Gastrocnemius medialis (tissue), 4 donors: ENCODE data around the gene NOTCH4. TPM values are rescaled to one million over a fixed set of nuclear protein-coding genes. Genes with fewer than 3 reads are reported as not detected.
A peak's percentile ranks its signal among the peaks of the same experiment; 100 is the strongest.

ENCODE experiments used
- ATAC-seq, 2 donors: fragments of 150-250 bp; one replicate each; pipeline ENCODE4 v1.9.1; 2016
- DNase-seq, 2 donors: peaks; one replicate each; pipeline ENCODE4 v3.0.0-alpha.2; 2019
- H3K27ac ChIP-seq, 4 donors: fragments of 200-600 bp; sonication (generic); 1 replicate in 1 of 4; 2 replicates in 3 of 4; pipeline ENCODE4 v1.5.1; 2016 to 2018; ENCODE audit warnings: mild to moderate bottlenecking in 2 of 4, moderate library complexity in 1 of 4
- H3K27me3 ChIP-seq, 3 donors: fragments of 200-600 bp; sonication (generic) in 2 of 3; 1 replicate in 1 of 3; 2 replicates in 2 of 3; pipeline versions ENCODE4 v1.5.1 to v1.6.0; 2016 to 2019; ENCODE audit warnings: mild to moderate bottlenecking in 1 of 3, moderate library complexity in 1 of 3
- H3K36me3 ChIP-seq, 2 donors: fragments of 200-600 bp; sonication (generic) in 1 of 2; one replicate each; pipeline ENCODE4 v1.5.1; 2017 to 2018
- H3K4me1 ChIP-seq, 2 donors: fragments of 200-600 bp; sonication (generic) in 1 of 2; one replicate each; pipeline ENCODE4 v1.5.1; 2016 to 2017; ENCODE audit warnings: mild to moderate bottlenecking in 2 of 2
- H3K4me3 ChIP-seq, 4 donors: fragments of 200-600 bp; sonication (generic) in 3 of 4; 1 replicate in 1 of 4; 2 replicates in 3 of 4; pipeline ENCODE4 v1.5.1; 2016 to 2019; ENCODE audit warnings: mild to moderate bottlenecking in 2 of 4
- H3K9me3 ChIP-seq, 3 donors: fragments of 200-600 bp; sonication (generic) in 2 of 3; 1 replicate in 1 of 3; 2 replicates in 2 of 3; pipeline ENCODE4 v1.5.1; 2016 to 2019
- POLR2A ChIP-seq, 2 donors: fragments of 450-650 bp; IDR thresholded peaks; one replicate each; pipeline ENCODE4 v1.6.1; 2017; ENCODE audit warnings: antibody characterized with exemption in 2 of 2, mild to moderate bottlenecking in 2 of 2, moderate library complexity in 2 of 2
- in situ Hi-C, 4 donors: fragments of 200-750 bp; cut with MboI; loops; one replicate each; pipeline versions ENCODE4 v1.15.0 to v1.8.0; 2017; ENCODE audit warnings: low sequenced_read_pairs in 4 of 4
- intact Hi-C: fragments of 100-400 bp; cut with DNase I; formaldehyde crosslinking; loops from one replicate; pipeline ENCODE4 v1.15.1; 2023; ENCODE audit warnings: low total_unique reads
- total RNA-seq, 4 donors: library from RNA; depleted of rRNA; stranded (reverse); fragments of >200 nt; gene quantifications; one replicate each; pipeline versions ENCODE4 v1.1.0 to v1.2.3, GENCODE V29; 2016
- TF ChIP-seq, protein P1 (sequence below), 5 experiments: fragments of 450-650 bp in 3 of 5; fragments of 200-600 bp in 2 of 5; sonication (generic) in 2 of 5; IDR thresholded peaks in 4 of 5; conservative IDR thresholded peaks in 1 of 5; 1 replicate in 4 of 5; 2 replicates in 1 of 5; pipeline ENCODE4 v1.5.1; 2016 to 2019; ENCODE audit warnings: antibody characterized with exemption in 5 of 5, mild to moderate bottlenecking in 3 of 5, moderate library complexity in 3 of 5

The NOTCH4 gene
- total RNA-seq, 4 donors from 2014 or later, result 6.8 to 21.1 (median 14.8) TPM

- Histone ChIP-seq H3K27me3 (no peaks in the 10 kb centered on the region), H3K4me3 (no peak overlapping the region), H3K4me1 (peaks cover 0 to 6% of the 10 kb centered on the region in 2 donors), H3K27ac (no peak overlapping the region), H3K36me3 (no peaks in the 10 kb centered on the region), H3K9me3 (no peaks in the 10 kb centered on the region)
- TF ChIP-seq, protein P1, sequence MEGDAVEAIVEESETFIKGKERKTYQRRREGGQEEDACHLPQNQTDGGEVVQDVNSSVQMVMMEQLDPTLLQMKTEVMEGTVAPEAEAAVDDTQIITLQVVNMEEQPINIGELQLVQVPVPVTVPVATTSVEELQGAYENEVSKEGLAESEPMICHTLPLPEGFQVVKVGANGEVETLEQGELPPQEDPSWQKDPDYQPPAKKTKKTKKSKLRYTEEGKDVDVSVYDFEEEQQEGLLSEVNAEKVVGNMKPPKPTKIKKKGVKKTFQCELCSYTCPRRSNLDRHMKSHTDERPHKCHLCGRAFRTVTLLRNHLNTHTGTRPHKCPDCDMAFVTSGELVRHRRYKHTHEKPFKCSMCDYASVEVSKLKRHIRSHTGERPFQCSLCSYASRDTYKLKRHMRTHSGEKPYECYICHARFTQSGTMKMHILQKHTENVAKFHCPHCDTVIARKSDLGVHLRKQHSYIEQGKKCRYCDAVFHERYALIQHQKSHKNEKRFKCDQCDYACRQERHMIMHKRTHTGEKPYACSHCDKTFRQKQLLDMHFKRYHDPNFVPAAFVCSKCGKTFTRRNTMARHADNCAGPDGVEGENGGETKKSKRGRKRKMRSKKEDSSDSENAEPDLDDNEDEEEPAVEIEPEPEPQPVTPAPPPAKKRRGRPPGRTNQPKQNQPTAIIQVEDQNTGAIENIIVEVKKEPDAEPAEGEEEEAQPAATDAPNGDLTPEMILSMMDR (IDR thresholded peaks at IDR 0.05 in 4 of 5, conservative IDR thresholded peaks at IDR 0.05 in 1 of 5), result no peak
- DNase-seq (no peak), ATAC-seq (no peak)
- in situ Hi-C loops, result loop anchor here in 2 of 4 donors (25.0 kb wide), 1 partner anchor 548 kb away; no protein-coding TSS in a partner anchor
- intact Hi-C loops, result no loop called here
Observed at GRCh38 chr6:32239462-32239861, 15.6 kb upstream of the NOTCH4 start.

DNA sequence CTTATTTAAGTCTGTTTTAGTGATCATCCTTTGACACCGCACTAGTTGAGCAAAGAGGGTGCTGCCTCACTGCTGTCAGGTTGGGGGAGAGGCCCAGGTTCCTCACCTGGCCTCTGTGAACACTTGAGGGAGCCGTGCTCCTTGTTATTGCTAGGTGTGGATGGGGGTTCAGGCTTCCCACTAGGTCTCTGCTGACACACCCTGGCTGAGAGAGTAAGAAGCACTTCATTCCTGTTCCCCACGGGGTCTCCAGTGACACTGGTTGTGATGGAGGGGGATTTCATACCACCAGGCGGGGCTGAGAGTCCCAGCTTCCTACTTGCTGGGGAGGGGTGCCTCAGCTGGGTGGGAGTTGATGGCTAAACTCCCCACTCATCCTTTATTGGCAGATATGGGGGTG is 11.1 kb upstream of the NOTCH4 start:
- no peak for ATAC-seq
- no peaks in the 10 kb centered on the region for H3K27me3 ChIP-seq
- no peak overlapping the region for H3K4me3 ChIP-seq
- H3K27ac ChIP-seq, result peak overlapping the region; percentile 46 to 73 (median 62)
- H3K4me1 ChIP-seq, result no peaks in the 10 kb centered on the region
- no peak for TF ChIP-seq POLR2A (IDR thresholded peaks at IDR 0.05)
- TF ChIP-seq, protein P1 (IDR thresholded peaks at IDR 0.05 in 4 of 5, conservative IDR thresholded peaks at IDR 0.05 in 1 of 5), result no peak
- in situ Hi-C loops (loop anchor here in 2 of 4 donors (25.0 kb wide), 1 partner anchor 552 kb away; no protein-coding TSS in a partner anchor), intact Hi-C loops (no loop called here)
- no peaks in the 10 kb centered on the region for H3K9me3 ChIP-seq
- no peaks in the 10 kb centered on the region for H3K36me3 ChIP-seq
- no peak for DNase-seq

- DNase-seq (no peak), ATAC-seq (no peak)
- Histone ChIP-seq H3K36me3 (no peaks in the 10 kb centered on the region), H3K4me3 (no peak overlapping the region), H3K4me1 (no peaks in the 10 kb centered on the region), H3K27ac (peak overlapping the region in 1 of 4 donors; percentile 7), H3K9me3 (no peaks in the 10 kb centered on the region), H3K27me3 (no peaks in the 10 kb centered on the region)
- intact Hi-C loops, result no loop called here
- in situ Hi-C loops, result loop anchor here in 2 of 4 donors (25.0 kb wide), 1 partner anchor 561 kb away; no protein-coding TSS in a partner anchor
- TF ChIP-seq POLR2A (IDR thresholded peaks at IDR 0.05), result no peak
- TF ChIP-seq, protein P1 (IDR thresholded peaks at IDR 0.05 in 4 of 5, conservative IDR thresholded peaks at IDR 0.05 in 1 of 5), result no peak
Observed at GRCh38 chr6:32226434-32226833, 2.6 kb upstream of the NOTCH4 start.

- Histone ChIP-seq H3K9me3 (no peaks in the 10 kb centered on the region), H3K4me1 (no peaks in the 10 kb centered on the region), H3K4me3 (no peak overlapping the region), H3K27me3 (no peaks in the 10 kb centered on the region), H3K27ac (peak overlapping the region; percentile 52 to 74 (median 68)), H3K36me3 (no peaks in the 10 kb centered on the region)
- intact Hi-C loops, result no loop called here
- in situ Hi-C loops, result loop anchor here in 2 of 4 donors (25.0 kb wide), 1 partner anchor 563 kb away; no protein-coding TSS in a partner anchor
- no peak for DNase-seq
- no peak for TF ChIP-seq POLR2A (IDR thresholded peaks at IDR 0.05)
- TF ChIP-seq, protein P1 (IDR thresholded peaks at IDR 0.05 in 4 of 5, conservative IDR thresholded peaks at IDR 0.05 in 1 of 5), result no peak
- ATAC-seq, result no peak
Observed at GRCh38 chr6:32224696-32225095, 829 bp upstream of the NOTCH4 start.
